IMR-90 (cell line): ENCODE results near the gene HMGA1.

Experiments
- CTCF ChIP-seq: conservative IDR thresholded peaks from 2 replicates; pipeline ENCODE4 v1.5.1; 2012; ENCODE audit warnings: mild to moderate bottlenecking, low read depth, low read length, improper control_type of control experiment
- ELK1 ChIP-seq: fragments of 150-350 bp; IDR thresholded peaks from 2 replicates; pipeline ENCODE4 v1.6.1; 2016; ENCODE audit warnings: low read depth, mild to moderate bottlenecking, low read length, moderate library complexity, borderline replicate concordance
- MAFK ChIP-seq: IDR thresholded peaks from 2 replicates; pipeline ENCODE4 v1.6.1; 2012; ENCODE audit warnings: low read depth, low read length, improper control_type of control experiment
- MXI1 ChIP-seq: IDR thresholded peaks from 2 replicates; pipeline ENCODE4 v1.6.1; 2012; ENCODE audit warnings: low read depth, mild to moderate bottlenecking, low read length, moderate library complexity, borderline replicate concordance
- POLR2A ChIP-seq: IDR thresholded peaks from 2 replicates; pipeline ENCODE4 v1.6.1; 2012; ENCODE audit warnings: mild to moderate bottlenecking, low read depth, low read length
- RAD21 ChIP-seq: IDR thresholded peaks from 2 replicates; pipeline ENCODE4 v1.6.1; 2012; ENCODE audit warnings: low read length, improper control_type of control experiment

GRCh38 chr6:34231566-34232336 lies 4.9 kb upstream of the HMGA1 start:
- TF ChIP-seq CTCF (no peak), RAD21 (no peak), ELK1 (no peak), MXI1 (no peak), POLR2A (no peak), MAFK (no peak)
